HL-60 (cell line): ENCODE results near the gene PAX9.

Experiments
- DNase-seq, 2 experiments: peaks; one replicate each; pipeline ENCODE4 v3.0.0-alpha.2; 2010 to 2020; ENCODE audit warnings: low read depth in 1 of 2, low spot score in 1 of 2
- H3K27ac ChIP-seq: fragments of 250-450 bp; sonication (Bioruptor Pico); replicated peaks from 2 replicates; pipeline ENCODE4 v1.5.1; 2020; ENCODE audit warnings: mild to moderate bottlenecking, moderate library complexity
- H3K27me3 ChIP-seq: fragments of 250-450 bp; sonication (Bioruptor Pico); 2 replicates; pipeline ENCODE4 v1.5.1; 2021; ENCODE audit warnings: mild to moderate bottlenecking, moderate library complexity; ENCODE audit not compliant: insufficient read depth, poor library complexity, severe bottlenecking
- H3K4me3 ChIP-seq: replicated peaks from 2 replicates; pipeline ENCODE4 v1.5.1; 2011; ENCODE audit warnings: mild to moderate bottlenecking, control low read depth, low read length; ENCODE audit not compliant: insufficient read depth
- CTCF ChIP-seq: IDR thresholded peaks from one replicate; pipeline ENCODE4 v1.5.1; 2011; ENCODE audit warnings: low read length, control low read depth, inconsistent platforms; ENCODE audit not compliant: insufficient read depth
- GABPA ChIP-seq: IDR thresholded peaks from 2 replicates; pipeline ENCODE4 v1.6.1; 2012; ENCODE audit warnings: low read depth
- POLR2AphosphoS5 ChIP-seq: IDR thresholded peaks from 2 replicates; pipeline ENCODE4 v1.6.1; 2012; ENCODE audit warnings: low read depth
- REST ChIP-seq: IDR thresholded peaks from 2 replicates; pipeline ENCODE4 v1.6.1; 2012; ENCODE audit warnings: low read depth; ENCODE audit not compliant: insufficient replicate concordance
- SPI1 ChIP-seq: IDR thresholded peaks from 2 replicates; pipeline ENCODE4 v1.6.1; 2012; ENCODE audit warnings: low read depth, mild to moderate bottlenecking, borderline replicate concordance

PAX9 gene

GRCh38 chr14:36647417-36647823 lies 14.2 kb upstream of the PAX9 start:
- H3K27ac ChIP-seq = no peak overlapping the region

GRCh38 chr14:36647824-36648753 lies 13.6 kb upstream of the PAX9 start:
- Histone ChIP-seq H3K27ac (no peak overlapping the region), H3K4me3 (no peak overlapping the region), H3K27me3 (peaks cover 75% of the 10 kb centered on the region)
- TF ChIP-seq REST (no peak), GABPA (no peak), SPI1 (no peak), POLR2AphosphoS5 (no peak), CTCF (no peak)
- peak in 1 of 2 experiments; percentile 22 for DNase-seq

More at GRCh38 chr14:36647417-36647823, 14.2 kb upstream of the PAX9 start:
- H3K4me3 ChIP-seq = no peak overlapping the region
- TF ChIP-seq POLR2AphosphoS5 = no peak
- TF ChIP-seq SPI1 = no peak
- no peak for TF ChIP-seq CTCF
- TF ChIP-seq REST = no peak
- H3K27me3 ChIP-seq = peaks cover 68% of the 10 kb centered on the region
- DNase-seq = no peak

GRCh38 chr14:36649872-36650650 lies 11.6 kb upstream of the PAX9 start:
- H3K27me3 ChIP-seq = peaks cover 89% of the 10 kb centered on the region
- no peak overlapping the region for H3K27ac ChIP-seq
- no peak for TF ChIP-seq GABPA
- TF ChIP-seq CTCF = no peak
- TF ChIP-seq SPI1 = no peak
- no peak for TF ChIP-seq REST
- TF ChIP-seq POLR2AphosphoS5 = no peak
- no peak for DNase-seq
- no peak overlapping the region for H3K4me3 ChIP-seq
